HCT116 (cell line): ENCODE measurements around the gene LDB2. TPM values are rescaled to one million over a fixed set of nuclear protein-coding genes. Genes with fewer than 3 reads are reported as not detected.

Experiments used
- ATAC-seq: fragments of 200-7000 bp; cut with Tn5 transposase; 2 replicates; pipeline ENCODE4 v1.9.1; 2020; ENCODE audit warnings: mild to moderate bottlenecking, moderate library complexity
- BruUV-seq: library from RNA; stranded (reverse); fragments of 400-500 nt; replicated peaks from 2 replicates; lab custom pipeline; 2021; lab: Mats Ljungman, UMichigan
- CTCF ChIA-PET: fragments of 300-600 bp; sonication (Branson Sonifier 250); formaldehyde crosslinking; loops from one replicate; lab custom pipeline; 2021; ENCODE audit warnings: antibody characterized with exemption; lab: Charles Lee
- POLR2A ChIA-PET: fragments of 300-600, 350-600 bp; sonication (Branson Sonifier 250); formaldehyde crosslinking; loops from one replicate; lab custom pipeline; 2021; ENCODE audit warnings: antibody characterized with exemption; lab: Charles Lee
- RAD21 ChIA-PET, 2 experiments: fragments of 300-600 bp; sonication (Branson Sonifier 250); formaldehyde crosslinking; loops; one replicate each; lab custom pipeline; 2023; ENCODE audit warnings: low total read pairs in 2 of 2; ENCODE audit not compliant: uncharacterized antibody in 2 of 2, unreplicated experiment in 2 of 2, low non-redundant PET in 1 of 2; lab: Charles Lee
- DNase-seq: peaks from one replicate; pipeline ENCODE4 v3.0.0-alpha.2; 2010; ENCODE audit warnings: low read depth, low spot score
- H2AFZ ChIP-seq: fragments of 200-600 bp; shearing (Covaris generic), sonication (generic); 2 replicates; pipeline ENCODE4 v1.6.1; 2017; ENCODE audit warnings: low read depth, mixed run types, mixed read lengths, antibody characterized with exemption, low read length; ENCODE audit not compliant: poor library complexity, severe bottlenecking
- H3K27ac ChIP-seq: 2 replicates; pipeline ENCODE4 v1.5.1; 2012; ENCODE audit warnings: low read depth, low read length
- H3K27me3 ChIP-seq: fragments of 200-600 bp; sonication (generic); 2 replicates; pipeline ENCODE4 v1.6.1; 2016; ENCODE audit warnings: mixed run types, low read length, mixed read lengths; ENCODE audit not compliant: insufficient read depth
- H3K36me3 ChIP-seq, 2 experiments: fragments of 200-500 bp in 1 of 2; fragments of 200-600 bp in 1 of 2; sonication (Bioruptor generic) in 1 of 2; sonication (generic) in 1 of 2; 2 replicates each; pipeline versions ENCODE4 v1.5.1 to v1.6.1; 2014 to 2016; ENCODE audit warnings: low read length in 2 of 2, inconsistent platforms in 1 of 2, mixed read lengths in 1 of 2, mixed run types in 1 of 2; ENCODE audit not compliant: insufficient read depth in 2 of 2, control insufficient read depth in 1 of 2
- H3K4me1 ChIP-seq, 2 experiments: fragments of 200-600 bp in 1 of 2; sonication (generic) in 1 of 2; 2 replicates each; pipeline versions ENCODE4 v1.5.1 to v1.6.1; 2012 to 2017; ENCODE audit warnings: low read length in 2 of 2, inconsistent platforms in 1 of 2, mild to moderate bottlenecking in 1 of 2, mixed read lengths in 1 of 2, mixed run types in 1 of 2, moderate library complexity in 1 of 2; ENCODE audit not compliant: insufficient read depth in 2 of 2, control insufficient read depth in 1 of 2
- H3K4me2 ChIP-seq: fragments of 200-600 bp; sonication (generic); 2 replicates; pipeline ENCODE4 v1.6.1; 2017; ENCODE audit warnings: mixed run types, low read length, mixed read lengths
- H3K4me3 ChIP-seq, 2 experiments: fragments of 200-600 bp in 1 of 2; sonication (generic) in 1 of 2; replicated peaks in 1 of 2; 2 replicates each; pipeline ENCODE4 v1.5.1; 2011 to 2016; ENCODE audit warnings: low read length in 2 of 2, control low read depth in 1 of 2, low read depth in 1 of 2, mild to moderate bottlenecking in 1 of 2, mixed read lengths in 1 of 2, mixed run types in 1 of 2
- H3K79me2 ChIP-seq: fragments of 200-600 bp; sonication (generic); 2 replicates; pipeline ENCODE4 v1.6.1; 2017; ENCODE audit warnings: mild to moderate bottlenecking, mixed run types, low read length, moderate library complexity, mixed read lengths; ENCODE audit not compliant: insufficient read depth
- H3K9ac ChIP-seq: fragments of 200-600 bp; sonication (generic); 2 replicates; pipeline ENCODE4 v1.6.1; 2016; ENCODE audit warnings: low read length, mixed read lengths
- H3K9me2 ChIP-seq: fragments of 200-600 bp; sonication (generic), shearing (Covaris generic); 2 replicates; pipeline ENCODE4 v1.6.1; 2017; ENCODE audit warnings: mixed run types, mild to moderate bottlenecking, moderate library complexity; ENCODE audit not compliant: insufficient read depth
- H3K9me3 ChIP-seq, 2 experiments: fragments of 200-500 bp in 1 of 2; fragments of 200-600 bp in 1 of 2; sonication (Bioruptor generic) in 1 of 2; sonication (generic) in 1 of 2; 2 replicates each; pipeline ENCODE4 v1.6.1; 2014 to 2017; ENCODE audit warnings: low read length in 2 of 2, mixed read lengths in 2 of 2, inconsistent platforms in 1 of 2, low read depth in 1 of 2, mild to moderate bottlenecking in 1 of 2, mixed run types in 1 of 2, moderate library complexity in 1 of 2; ENCODE audit not compliant: control insufficient read depth in 1 of 2, insufficient read depth in 1 of 2
- H4K20me1 ChIP-seq: fragments of 200-600 bp; sonication (generic), shearing (Covaris generic); 2 replicates; pipeline ENCODE4 v1.6.1; 2017; ENCODE audit warnings: mixed run types, mild to moderate bottlenecking, moderate library complexity; ENCODE audit not compliant: insufficient read depth
- EGR1 ChIP-seq: IDR thresholded peaks from 2 replicates; pipeline ENCODE4 v1.6.1; 2012; ENCODE audit warnings: low read depth
- ELF1 ChIP-seq: IDR thresholded peaks from 2 replicates; pipeline ENCODE4 v1.6.1; 2012; ENCODE audit warnings: low read depth, borderline replicate concordance
- EZH2 ChIP-seq: fragments of 200-600 bp; sonication (generic); IDR thresholded peaks from 2 replicates; pipeline ENCODE4 v1.6.1; 2017; ENCODE audit warnings: antibody characterized with exemption, mixed run types
- EZH2phosphoT487 ChIP-seq: fragments of 200-600 bp; IDR thresholded peaks from 2 replicates; pipeline ENCODE4 v1.6.1; 2018; ENCODE audit warnings: antibody characterized with exemption, borderline replicate concordance
- JUND ChIP-seq: IDR thresholded peaks from 2 replicates; pipeline ENCODE4 v1.6.1; 2012
- POLR2A ChIP-seq: IDR thresholded peaks from 2 replicates; pipeline ENCODE4 v1.7.0; 2011; ENCODE audit warnings: borderline replicate concordance; ENCODE audit not compliant: insufficient read depth, insufficient read length; ENCODE audit errors: extremely low read depth
- RAD21 ChIP-seq: IDR thresholded peaks from 2 replicates; pipeline ENCODE4 v1.6.1; 2012; ENCODE audit warnings: low read depth, mild to moderate bottlenecking
- SIN3A ChIP-seq: IDR thresholded peaks from 2 replicates; pipeline ENCODE4 v1.6.1; 2012; ENCODE audit warnings: low read depth
- SP1 ChIP-seq: IDR thresholded peaks from 2 replicates; pipeline ENCODE4 v1.6.1; 2012; ENCODE audit warnings: low read depth
- SRF ChIP-seq: IDR thresholded peaks from 2 replicates; pipeline ENCODE4 v1.6.1; 2012; ENCODE audit warnings: low read depth
- ZNF274 ChIP-seq: fragments of 200-500 bp; sonication (Bioruptor generic); IDR thresholded peaks from 2 replicates; pipeline ENCODE4 v1.6.1; 2014; ENCODE audit warnings: mild to moderate bottlenecking, low read depth, low read length, inconsistent platforms
- intact Hi-C: fragments of 100-400 bp; cut with micrococcal nuclease; formaldehyde crosslinking; loops from 2 replicates; pipeline ENCODE4 v1.10.0; 2022
- total RNA-seq: library from RNA; stranded (reverse); gene quantifications from one replicate; pipeline ENCODE4 v1.2.1, GENCODE V29; 2021; ENCODE audit not compliant: unreplicated experiment
- TF ChIP-seq, protein P1 (sequence below): IDR thresholded peaks from 2 replicates; pipeline ENCODE4 v1.6.1; 2012; ENCODE audit warnings: low read depth
- TF ChIP-seq, protein P2 (sequence below): IDR thresholded peaks from 2 replicates; pipeline ENCODE4 v1.6.1; 2012
- TF ChIP-seq, protein P3 (sequence below): IDR thresholded peaks from 2 replicates; pipeline ENCODE4 v1.6.1; 2012
- TF ChIP-seq, protein P4 (sequence below), 3 experiments: fragments of 200-600 bp in 1 of 3; sonication (generic) in 1 of 3; IDR thresholded peaks in 2 of 3; conservative IDR thresholded peaks in 1 of 3; 2 replicates each; pipeline ENCODE4 v1.5.1; 2012 to 2017; ENCODE audit warnings: low read depth in 2 of 3, low read length in 2 of 3, antibody characterized with exemption in 1 of 3, borderline replicate concordance in 1 of 3, control low read depth in 1 of 3, mild to moderate bottlenecking in 1 of 3, mixed read lengths in 1 of 3, mixed run types in 1 of 3, moderate library complexity in 1 of 3; ENCODE audit not compliant: insufficient read depth in 1 of 3

LDB2 gene
- total RNA-seq, 1 experiment from 2014 or later, result 0.12 TPM

DNA sequence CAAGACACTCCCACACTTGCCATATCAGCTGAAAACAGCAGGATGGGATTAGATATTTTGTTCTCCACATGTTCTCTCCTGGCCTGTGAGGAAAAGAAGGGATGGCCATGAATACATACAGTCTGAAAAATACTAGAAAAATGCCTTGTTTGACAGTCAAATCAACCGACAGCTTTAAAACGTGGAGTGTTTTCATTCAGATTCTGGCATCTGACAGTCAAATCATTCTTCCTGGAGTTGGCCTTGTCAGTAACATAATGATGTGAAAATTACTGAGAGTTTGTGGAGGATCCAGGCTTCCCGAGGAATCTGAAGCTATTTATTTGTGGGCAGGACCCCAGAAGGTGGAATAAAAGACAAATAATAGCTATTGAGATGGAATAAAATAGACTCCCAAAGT lies 188.2 kb downstream of the LDB2 start:
- ATAC-seq (no peak), DNase-seq (no peak)
- Histone ChIP-seq H4K20me1 (no peaks in the 10 kb centered on the region), H3K9ac (no peak overlapping the region), H3K79me2 (no peaks in the 10 kb centered on the region), H3K36me3 (no peaks in the 10 kb centered on the region), H3K27me3 (0 out of 2 replicates have a peak, but pooled peaks cover 2% of the 10 kb centered on the region), H3K27ac (no peak overlapping the region), H3K9me2 (no peaks in the 10 kb centered on the region), H3K4me1 (no peaks in the 10 kb centered on the region), H2AFZ (no peak overlapping the region), H3K4me2 (no peak overlapping the region), H3K9me3 (no peaks in the 10 kb centered on the region), H3K4me3 (no peak overlapping the region)
- intact Hi-C loops, result no loop called here
- BruUV-seq, result no TSS peak
- RAD21 ChIA-PET, result no interaction called here
- POLR2A ChIA-PET, result no interaction called here
- TF ChIP-seq EGR1, result no peak
- no peak for TF ChIP-seq RAD21
- TF ChIP-seq EZH2, result no peak
- TF ChIP-seq, protein P1, sequence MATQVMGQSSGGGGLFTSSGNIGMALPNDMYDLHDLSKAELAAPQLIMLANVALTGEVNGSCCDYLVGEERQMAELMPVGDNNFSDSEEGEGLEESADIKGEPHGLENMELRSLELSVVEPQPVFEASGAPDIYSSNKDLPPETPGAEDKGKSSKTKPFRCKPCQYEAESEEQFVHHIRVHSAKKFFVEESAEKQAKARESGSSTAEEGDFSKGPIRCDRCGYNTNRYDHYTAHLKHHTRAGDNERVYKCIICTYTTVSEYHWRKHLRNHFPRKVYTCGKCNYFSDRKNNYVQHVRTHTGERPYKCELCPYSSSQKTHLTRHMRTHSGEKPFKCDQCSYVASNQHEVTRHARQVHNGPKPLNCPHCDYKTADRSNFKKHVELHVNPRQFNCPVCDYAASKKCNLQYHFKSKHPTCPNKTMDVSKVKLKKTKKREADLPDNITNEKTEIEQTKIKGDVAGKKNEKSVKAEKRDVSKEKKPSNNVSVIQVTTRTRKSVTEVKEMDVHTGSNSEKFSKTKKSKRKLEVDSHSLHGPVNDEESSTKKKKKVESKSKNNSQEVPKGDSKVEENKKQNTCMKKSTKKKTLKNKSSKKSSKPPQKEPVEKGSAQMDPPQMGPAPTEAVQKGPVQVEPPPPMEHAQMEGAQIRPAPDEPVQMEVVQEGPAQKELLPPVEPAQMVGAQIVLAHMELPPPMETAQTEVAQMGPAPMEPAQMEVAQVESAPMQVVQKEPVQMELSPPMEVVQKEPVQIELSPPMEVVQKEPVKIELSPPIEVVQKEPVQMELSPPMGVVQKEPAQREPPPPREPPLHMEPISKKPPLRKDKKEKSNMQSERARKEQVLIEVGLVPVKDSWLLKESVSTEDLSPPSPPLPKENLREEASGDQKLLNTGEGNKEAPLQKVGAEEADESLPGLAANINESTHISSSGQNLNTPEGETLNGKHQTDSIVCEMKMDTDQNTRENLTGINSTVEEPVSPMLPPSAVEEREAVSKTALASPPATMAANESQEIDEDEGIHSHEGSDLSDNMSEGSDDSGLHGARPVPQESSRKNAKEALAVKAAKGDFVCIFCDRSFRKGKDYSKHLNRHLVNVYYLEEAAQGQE, result no peak
- no peak for TF ChIP-seq ELF1
- no peak for TF ChIP-seq SIN3A
- no peak for TF ChIP-seq ZNF274
- no peak for TF ChIP-seq SRF
- TF ChIP-seq, protein P2, sequence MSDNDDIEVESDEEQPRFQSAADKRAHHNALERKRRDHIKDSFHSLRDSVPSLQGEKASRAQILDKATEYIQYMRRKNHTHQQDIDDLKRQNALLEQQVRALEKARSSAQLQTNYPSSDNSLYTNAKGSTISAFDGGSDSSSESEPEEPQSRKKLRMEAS, result no peak
- TF ChIP-seq, protein P3, sequence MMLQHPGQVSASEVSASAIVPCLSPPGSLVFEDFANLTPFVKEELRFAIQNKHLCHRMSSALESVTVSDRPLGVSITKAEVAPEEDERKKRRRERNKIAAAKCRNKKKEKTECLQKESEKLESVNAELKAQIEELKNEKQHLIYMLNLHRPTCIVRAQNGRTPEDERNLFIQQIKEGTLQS, result no peak
- TF ChIP-seq JUND, result no peak
- TF ChIP-seq SP1, result no peak
- TF ChIP-seq EZH2phosphoT487, result no peak
- TF ChIP-seq, protein P4, sequence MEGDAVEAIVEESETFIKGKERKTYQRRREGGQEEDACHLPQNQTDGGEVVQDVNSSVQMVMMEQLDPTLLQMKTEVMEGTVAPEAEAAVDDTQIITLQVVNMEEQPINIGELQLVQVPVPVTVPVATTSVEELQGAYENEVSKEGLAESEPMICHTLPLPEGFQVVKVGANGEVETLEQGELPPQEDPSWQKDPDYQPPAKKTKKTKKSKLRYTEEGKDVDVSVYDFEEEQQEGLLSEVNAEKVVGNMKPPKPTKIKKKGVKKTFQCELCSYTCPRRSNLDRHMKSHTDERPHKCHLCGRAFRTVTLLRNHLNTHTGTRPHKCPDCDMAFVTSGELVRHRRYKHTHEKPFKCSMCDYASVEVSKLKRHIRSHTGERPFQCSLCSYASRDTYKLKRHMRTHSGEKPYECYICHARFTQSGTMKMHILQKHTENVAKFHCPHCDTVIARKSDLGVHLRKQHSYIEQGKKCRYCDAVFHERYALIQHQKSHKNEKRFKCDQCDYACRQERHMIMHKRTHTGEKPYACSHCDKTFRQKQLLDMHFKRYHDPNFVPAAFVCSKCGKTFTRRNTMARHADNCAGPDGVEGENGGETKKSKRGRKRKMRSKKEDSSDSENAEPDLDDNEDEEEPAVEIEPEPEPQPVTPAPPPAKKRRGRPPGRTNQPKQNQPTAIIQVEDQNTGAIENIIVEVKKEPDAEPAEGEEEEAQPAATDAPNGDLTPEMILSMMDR (IDR thresholded peaks at IDR 0.05 in 2 of 3, conservative IDR thresholded peaks at IDR 0.05 in 1 of 3; ENCODE audit: borderline replicate concordance in 1 of 3, insufficient read depth in 1 of 3, low read depth in 2 of 3, low read length in 2 of 3), result no peak
- no peak for TF ChIP-seq POLR2A
- CTCF ChIA-PET, result no interaction called here
